Stimulated activated CD8-positive, alpha-beta memory T cell treated with anti-CD3 and anti-CD28 coated beads, Interleukin-7, amount 100 ng/mL, for 48 hours (primary cell): ENCODE data around the gene AP3S2.
"Not testable (repeated sequence)": the region's sequence is repeated elsewhere in the genome, so short reads cannot be mapped to it uniquely, and the experiment has no call there.

Source experiments
- DNase-seq, 2 donors: peaks; one replicate each; pipeline ENCODE4 v3.0.0-alpha.2; 2020; ENCODE audit warnings: low read depth in 1 of 2; ENCODE audit errors: extremely low read depth in 1 of 2

The AP3S2 gene

GRCh38 chr15:89803941-89804800 lies 89.6 kb downstream of the AP3S2 start:
- DNase-seq: no peak

GRCh38 chr15:89802986-89803824 lies 90.6 kb downstream of the AP3S2 start:
- no peak for DNase-seq

- DNase-seq: no peak
These were observed 91.4 kb downstream of the AP3S2 start for GRCh38 chr15:89802231-89802928.

GRCh38 chr15:89801471-89802195 lies 92.2 kb downstream of the AP3S2 start:
- DNase-seq: no peak

GRCh38 chr15:89799918-89800498 lies 93.8 kb downstream of the AP3S2 start:
- no peak for DNase-seq

- no peak for DNase-seq
These were observed 94.5 kb downstream of the AP3S2 start for GRCh38 chr15:89799011-89799911.

- no peak for DNase-seq
These were observed 96.1 kb downstream of the AP3S2 start for GRCh38 chr15:89797678-89798201.

GRCh38 chr15:89795996-89796395 lies 97.8 kb downstream of the AP3S2 start:
- no peak for DNase-seq

GRCh38 chr15:89794627-89795241 lies 99.1 kb downstream of the AP3S2 start:
- no peak for DNase-seq

- no peak for DNase-seq
These were observed 101.5 kb downstream of the AP3S2 start for GRCh38 chr15:89792106-89792805.

- no peak for DNase-seq
These were observed 103.1 kb downstream of the AP3S2 start for GRCh38 chr15:89790661-89791060.

- no peak for DNase-seq
These were observed 103.6 kb downstream of the AP3S2 start for GRCh38 chr15:89790206-89790605.

- not testable (repeated sequence) for DNase-seq
These were observed 105.2 kb downstream of the AP3S2 start for GRCh38 chr15:89788585-89788984.

- no peak for DNase-seq
These were observed 105.8 kb downstream of the AP3S2 start for GRCh38 chr15:89787944-89788343.

- no peak for DNase-seq
These were observed 108.0 kb downstream of the AP3S2 start for GRCh38 chr15:89785774-89786140.

GRCh38 chr15:89785064-89785773 lies 108.6 kb downstream of the AP3S2 start:
- no peak for DNase-seq

GRCh38 chr15:89784686-89784960 lies 109.2 kb downstream of the AP3S2 start:
- DNase-seq: no peak
